Activated naive CD4-positive, alpha-beta T cell treated with anti-CD3 and anti-CD28 coated beads, Interleukin-2, amount 50 U/mL, for 16 hours (primary cell): Measurements from ENCODE around the gene HLA-C.
"Not testable (repeated sequence)": the region's sequence is repeated elsewhere in the genome, so short reads cannot be mapped to it uniquely, and the experiment has no call there.

Experiments used
- DNase-seq: peaks from one replicate; pipeline ENCODE4 v3.0.0-alpha.2; 2020

HLA-C gene

DNA sequence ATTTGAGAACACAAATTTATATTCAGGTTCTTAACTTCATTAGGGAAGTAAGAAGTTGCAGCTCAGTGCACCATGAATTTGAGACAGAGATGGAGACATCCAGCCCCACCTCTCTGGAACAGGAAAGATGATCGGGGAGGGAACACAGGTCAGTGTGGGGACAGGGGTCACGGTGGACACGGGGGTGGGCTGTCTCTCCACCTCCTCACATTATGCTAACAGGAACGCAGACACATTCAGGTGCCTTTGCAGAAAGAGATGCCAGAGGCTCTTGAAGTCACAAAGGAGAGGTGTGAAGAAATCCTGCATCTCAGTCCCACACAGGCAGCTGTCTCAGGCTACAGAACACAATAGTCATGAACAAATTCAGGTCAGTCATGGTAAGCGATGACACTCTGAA lies 3.1 kb downstream of the HLA-C start:
- no peak for DNase-seq

DNA sequence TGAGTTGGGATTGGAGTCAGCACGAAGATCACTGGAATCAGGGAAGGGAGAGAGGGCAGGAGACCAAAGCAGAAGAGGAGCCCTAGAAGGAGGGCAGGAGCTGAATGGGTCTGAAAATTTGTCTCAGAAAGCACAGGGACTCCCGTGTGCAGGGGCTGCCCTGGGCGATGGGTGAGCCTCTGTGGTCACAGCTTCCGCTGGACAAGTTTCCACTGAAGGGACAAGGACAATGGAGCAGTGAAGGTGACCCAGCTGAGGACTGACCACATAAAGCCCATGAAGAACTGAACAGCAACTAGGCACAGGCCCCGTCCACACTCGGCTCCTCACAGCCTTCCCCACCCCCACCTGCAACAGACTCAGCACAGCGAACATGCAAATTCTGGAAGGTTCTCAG lies 3.5 kb downstream of the HLA-C start:
- no peak for DNase-seq

DNA sequence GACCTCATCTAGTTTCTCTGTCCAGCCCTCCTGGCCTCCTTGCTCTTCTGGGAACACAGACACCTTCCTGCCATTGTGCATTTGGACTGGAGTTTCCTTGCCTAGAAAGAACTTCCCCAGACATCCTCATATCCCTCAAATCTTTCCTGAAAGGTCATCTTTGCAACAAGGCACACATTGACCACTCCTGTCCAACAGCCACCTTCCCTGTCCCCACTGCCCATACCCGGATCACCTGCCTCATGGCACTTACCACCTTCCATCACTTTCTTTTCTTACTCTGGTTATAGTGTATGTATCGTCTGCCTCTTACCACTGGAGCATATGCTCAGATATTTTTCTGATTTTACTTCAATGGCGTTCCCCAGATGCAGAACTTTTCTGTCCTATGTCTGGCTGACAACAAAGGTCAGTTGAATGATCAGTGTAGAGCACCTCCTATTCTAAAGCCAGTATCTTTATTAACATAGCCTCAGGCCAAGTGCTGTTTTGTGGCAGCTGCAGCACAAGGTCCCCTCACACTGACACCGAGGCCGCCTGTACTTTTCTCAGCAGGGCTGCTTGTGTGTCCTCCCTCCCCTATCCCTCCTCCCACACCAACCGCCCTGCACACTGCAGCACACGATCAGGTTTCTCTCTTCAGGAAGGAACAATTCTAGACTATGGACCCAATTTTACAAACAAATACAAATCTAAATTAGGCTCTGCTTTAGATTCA lies 4.1 kb downstream of the HLA-C start:
- DNase-seq = peak; percentile 23

DNA sequence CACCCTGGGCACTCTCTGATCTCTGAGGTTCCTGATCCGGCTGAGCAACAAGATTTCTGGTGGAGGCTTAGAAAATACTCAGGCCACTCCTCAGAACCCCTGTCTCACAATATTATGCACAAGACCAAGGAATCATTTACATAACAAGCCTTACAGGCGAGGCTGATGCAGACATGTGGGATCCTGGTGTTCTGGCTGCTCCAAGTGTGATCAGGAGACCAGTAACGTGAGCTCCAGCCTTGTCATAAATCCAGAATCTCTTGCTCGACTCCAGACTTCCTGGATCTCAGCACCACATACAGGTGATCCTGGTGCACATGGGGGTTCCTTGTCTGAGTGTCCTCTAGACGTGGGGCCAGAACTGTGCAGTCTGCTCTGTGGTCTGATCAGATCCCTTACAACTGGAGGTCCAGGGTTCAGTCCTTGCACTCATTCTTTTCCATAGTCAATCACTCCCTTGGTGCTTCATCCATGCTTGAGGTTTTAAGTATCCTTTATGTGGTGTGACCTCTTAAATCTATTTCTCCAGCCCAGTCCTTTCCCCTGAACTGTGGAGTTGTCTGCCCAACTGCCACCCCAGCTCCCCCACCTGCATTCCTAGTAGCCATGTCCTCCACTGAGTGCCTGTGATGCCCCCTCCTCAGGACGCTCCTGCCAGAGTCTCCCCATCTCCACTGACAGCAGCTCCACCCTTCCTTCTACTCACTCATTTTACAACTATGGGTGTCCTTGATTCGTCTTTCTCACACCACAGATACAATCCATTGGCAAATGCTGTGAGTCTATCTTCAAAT lies 5.1 kb downstream of the HLA-C start:
- no peak for DNase-seq

DNA sequence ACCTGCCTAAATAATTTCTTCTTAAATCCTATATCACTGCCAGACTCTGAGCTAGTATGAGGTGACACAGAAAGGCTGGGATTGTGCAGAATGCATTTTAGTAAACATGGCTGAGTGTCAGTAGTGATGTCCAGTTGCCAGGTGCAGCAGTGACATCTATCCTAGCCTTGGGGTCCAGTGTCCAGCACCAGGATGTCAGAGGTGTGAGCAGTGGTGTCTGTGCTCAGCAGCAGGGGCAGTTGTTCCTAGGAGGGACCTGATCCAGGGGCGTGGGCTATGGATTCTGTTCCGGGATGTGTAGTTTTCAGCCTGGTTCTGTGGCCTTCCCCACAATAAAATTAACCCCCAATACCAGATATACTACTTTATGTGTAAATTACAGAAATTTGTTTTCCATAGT lies 6.0 kb downstream of the HLA-C start:
- DNase-seq = no peak

DNA sequence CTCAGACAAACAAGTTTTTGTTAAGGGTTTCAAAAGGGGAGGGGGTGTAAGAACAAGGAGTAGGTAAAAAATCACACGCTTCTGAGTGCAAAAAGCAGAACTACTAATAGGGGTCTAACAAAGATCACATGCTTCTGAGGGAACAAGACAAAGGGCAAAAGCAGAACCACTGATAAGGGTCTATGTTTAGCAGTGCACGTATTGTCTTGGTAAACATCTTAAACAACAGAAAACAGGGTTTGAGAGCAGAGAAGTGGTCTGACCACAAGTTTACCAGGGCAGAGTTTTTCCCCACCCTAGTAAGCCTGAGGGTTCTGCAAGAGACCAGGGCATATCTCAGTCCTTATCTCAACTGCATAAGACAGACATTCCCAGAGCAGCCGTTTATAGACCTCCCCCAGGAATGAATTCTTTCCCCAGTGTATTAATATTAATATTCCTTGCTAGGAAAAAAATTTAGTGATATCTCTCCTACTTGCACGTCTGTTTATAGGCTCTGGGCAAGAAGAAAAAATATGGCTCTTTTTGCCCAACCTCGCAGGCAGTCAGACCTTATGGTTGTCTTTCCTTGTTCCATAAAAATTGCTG lies 8.5 kb downstream of the HLA-C start:
- not testable (repeated sequence) for DNase-seq

DNA sequence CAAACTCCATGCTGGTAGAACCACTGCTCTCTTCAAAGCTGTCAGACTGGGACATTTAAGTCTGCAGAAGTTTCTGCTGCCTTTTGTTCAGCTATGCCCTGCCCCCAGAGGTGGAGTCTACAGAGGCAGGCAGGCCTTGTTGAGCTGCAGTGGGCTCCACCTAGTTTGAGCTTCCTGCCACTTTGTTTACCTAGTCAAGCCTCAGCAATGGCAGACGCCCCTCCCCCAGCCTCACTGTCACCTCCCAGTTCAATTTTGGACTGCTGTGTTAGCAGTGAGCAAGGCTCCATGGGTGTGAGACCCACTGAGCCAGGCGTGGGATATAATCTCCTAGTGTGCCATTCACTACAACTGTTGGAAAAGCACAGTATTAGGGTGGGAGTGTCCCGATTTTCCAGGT lies 11.9 kb downstream of the HLA-C start:
- DNase-seq = peak; percentile 46

DNA sequence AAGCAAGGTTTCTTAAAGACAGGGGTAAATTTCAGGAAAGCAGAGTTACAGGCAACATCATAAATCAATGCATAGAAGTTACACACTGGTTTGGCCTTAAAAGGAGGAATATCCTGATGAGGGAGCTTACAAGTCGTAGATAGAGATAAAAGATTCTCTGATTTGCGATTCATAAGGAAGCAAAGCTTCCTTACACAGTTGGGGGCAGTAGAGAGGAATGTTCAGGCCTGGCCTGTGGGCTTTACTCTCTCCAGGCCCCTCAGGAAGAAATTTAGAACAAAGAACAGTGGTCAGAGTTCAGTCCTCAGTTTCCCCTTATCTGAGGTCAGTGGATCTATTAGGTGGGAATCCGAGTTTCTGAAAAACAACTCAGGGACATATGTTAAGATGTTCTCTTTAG lies 19.3 kb downstream of the HLA-C start:
- DNase-seq = no peak

DNA sequence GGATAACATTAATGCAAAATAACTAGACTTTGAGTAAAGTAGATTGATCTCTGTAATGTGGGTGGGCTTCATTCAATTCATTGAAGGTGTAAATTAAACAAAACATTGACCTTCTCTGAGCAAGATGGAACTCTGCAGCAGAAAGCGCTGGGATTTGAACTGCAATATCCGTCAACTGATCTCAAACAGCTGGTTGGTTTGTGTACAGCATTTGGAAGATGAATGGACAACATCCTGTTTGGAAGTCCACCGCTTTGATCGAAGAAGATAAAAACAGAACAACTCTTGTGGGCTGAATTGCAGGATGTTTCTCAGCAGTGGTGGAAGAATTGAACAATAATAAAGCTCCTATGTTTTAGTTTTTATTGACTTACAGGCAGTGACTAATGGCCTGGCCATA lies 20.6 kb downstream of the HLA-C start:
- DNase-seq = no peak

DNA sequence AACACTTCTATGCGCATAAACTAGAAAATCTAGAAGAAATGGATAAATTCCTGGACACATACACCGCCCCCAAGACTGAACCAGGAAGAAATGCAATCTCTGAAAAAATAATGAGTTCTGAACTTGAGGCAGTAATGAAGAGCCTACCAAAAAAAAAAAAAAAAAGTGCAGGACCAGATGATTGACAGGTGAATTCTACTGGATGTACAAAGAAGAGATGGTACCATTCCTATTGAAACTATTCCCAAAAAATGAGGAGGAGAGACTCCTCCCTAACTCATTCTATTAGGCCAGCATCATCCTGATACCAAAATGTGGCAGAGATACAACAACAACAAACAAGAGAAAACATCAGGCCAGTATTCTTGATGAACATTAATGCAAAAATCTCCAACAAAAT lies 22.7 kb downstream of the HLA-C start:
- no peak for DNase-seq

DNA sequence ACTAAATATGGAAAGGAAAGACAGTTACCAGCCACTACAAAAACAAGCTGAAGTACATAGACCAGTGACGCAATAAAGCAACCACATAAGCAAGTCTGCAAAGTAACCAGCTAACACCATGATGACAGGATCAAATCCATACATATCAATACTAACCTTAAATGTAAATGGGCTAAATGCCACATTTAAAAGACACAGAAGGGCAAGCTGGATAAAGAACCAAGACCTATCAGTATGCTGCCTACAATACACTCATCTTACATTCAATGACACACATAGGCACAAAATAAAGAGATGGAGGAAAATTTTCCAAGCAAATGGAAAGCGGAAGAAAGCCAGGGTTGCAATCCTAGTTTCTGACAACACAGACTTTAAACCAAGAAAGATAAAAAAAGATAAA lies 24.1 kb downstream of the HLA-C start:
- no peak for DNase-seq

DNA sequence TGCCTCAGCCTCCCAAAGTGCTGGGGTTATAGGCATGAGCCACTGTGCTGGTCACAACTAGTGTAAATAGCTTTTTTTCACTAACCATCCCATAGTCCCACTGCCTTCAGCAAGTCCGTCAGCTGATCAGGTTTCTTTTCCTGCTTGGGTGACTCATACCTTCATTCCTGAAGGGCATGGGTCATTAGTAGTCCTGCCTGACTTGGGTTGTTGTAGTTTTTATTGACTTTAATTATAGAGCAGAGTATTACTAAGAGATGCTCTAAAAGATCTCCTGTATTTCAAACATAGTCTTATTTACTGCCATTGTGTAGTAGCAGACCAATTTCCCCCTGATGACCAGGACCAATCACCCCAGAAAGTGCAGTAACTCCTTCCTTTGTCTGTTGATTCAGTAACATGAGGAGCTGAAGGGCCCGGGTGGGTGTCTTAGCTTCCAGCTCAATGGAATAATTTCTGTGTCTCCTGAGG lies 25.8 kb downstream of the HLA-C start:
- DNase-seq = no peak

DNA sequence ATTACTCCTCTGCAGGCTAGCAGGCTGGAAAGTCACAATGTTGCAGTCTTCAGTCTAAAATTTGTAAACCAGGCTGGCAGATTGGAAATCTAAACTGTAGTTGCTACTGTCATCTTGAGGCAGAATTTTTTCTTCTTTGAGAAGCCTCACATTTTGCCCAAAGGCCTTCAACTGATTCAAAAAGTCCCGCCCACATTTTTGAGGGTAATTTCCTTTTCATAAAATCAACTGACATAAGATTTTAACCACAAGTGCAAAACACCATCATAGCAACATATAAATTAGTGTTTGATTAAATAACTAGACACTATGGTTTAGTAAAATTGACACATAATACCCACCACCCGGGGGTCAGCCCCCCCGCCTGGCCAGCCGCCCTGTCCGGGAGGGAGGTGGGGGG lies 28.4 kb downstream of the HLA-C start:
- no peak for DNase-seq

DNA sequence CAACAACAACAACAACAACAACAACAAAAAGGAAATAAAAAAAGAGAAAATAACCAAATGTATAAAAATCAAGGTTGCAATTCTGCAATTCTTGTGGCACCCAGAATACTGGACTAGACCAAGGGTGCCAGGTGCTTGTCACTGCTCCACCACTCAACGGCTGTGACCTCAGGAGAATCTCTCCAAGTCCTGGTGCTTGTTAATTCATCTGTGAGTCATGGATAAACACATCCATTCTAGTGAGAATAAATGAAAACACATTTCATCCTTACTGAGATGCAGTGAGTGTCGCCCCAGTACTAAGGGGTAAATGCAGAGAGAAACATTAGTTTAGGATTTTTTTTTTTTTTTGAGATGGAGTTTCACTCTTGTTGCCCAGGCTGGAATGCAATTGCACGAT lies 32.0 kb downstream of the HLA-C start:
- DNase-seq = no peak

DNA sequence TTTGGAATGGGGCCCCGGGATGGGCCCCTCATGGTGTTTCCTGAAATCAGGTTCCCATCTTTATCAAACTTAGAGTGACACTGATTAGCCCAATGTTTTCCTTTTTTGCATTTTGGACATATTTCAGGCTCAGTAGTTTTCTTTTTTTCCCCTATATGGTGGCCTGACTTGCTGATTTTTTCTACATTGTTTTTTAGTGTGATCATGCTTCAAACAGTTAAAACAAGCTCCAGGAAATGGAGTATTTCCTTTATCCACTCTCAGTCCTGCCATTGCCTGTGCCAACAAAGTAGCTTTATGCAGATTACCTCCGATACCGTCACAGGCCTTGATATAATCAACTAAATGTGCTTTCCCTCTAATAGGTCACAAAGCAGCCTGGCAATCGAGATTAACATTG lies 37.8 kb downstream of the HLA-C start:
- DNase-seq = not testable (repeated sequence)

DNA sequence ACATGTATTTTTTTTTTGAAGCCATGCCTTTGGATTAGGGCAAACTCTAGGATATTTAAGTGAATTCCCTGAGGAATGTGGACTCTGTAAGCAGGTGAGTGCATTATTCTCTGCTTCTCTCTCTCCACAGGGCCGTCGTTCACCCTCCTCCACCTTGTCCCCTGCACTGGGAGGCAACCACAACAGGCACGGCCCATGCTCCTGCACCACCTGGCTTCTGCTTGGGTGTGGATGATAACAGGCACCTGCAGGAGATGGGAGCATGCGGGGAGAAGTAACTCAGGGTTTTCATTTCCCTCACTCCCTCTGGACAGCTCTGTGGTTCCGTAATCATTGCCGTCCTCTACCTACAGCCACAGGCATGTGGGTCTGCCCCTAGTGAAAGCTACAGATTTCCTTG lies 43.4 kb downstream of the HLA-C start:
- DNase-seq = no peak

DNA sequence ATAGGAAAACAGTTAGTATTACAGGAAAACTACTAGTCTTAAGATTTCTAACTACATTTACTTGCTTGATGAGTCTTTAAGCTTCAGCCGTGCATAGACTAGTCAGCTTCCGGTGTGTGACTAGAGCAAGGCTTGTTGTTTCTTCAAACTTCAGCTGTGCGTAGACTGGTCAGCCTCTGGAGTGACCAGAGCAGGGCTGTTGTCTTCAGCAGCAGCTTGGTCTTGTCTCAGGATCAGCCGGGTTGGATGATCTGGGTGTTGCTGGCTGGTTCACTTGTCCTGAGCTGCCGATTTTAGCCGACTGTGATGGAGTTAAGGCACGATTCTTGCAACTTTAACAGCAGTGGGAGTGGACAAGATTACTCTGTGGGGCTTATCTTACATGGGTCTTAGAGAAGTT lies 44.7 kb downstream of the HLA-C start:
- DNase-seq = no peak

DNA sequence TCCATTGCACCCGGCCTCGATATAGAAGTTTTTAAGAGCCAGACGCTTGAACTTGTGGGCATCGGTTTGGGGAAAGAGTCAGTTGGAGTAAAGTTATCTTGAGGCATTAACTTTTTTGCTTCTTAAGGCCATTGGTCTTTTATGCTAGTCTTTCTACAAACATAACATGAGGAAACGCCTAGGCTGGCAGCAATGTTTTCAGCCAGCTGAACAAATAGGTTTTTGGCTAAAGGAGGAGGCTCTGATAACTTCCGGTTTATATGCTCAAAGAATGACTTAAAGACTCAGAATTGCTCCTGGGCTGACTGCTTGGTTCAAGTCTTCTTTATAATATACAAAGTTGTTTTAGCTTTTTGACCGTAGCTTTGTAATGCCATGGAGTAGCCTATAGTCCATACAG lies 46.2 kb downstream of the HLA-C start:
- no peak for DNase-seq

DNA sequence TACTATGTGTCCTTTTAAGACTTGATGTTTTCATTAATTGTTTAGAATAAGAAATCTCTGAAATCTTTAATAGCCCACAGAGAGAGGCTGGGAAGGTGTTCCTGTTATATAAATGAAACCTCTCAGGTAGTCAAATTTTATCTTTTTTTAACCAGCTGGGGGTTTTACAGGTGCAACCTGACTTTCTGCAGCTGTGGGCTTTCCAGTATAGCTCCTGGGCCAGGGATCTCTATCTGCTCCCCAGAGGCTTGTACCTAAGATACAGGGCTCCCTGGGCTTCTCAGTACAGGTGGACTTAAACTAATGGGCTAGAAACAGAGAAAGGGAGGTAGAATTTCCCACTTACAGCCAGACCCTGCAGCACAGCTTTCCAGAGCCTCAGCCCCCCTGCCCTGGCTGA lies 49.4 kb downstream of the HLA-C start:
- DNase-seq = no peak
